HTERT RPE-1 (cell line): ENCODE data around the gene TAF11L2.
"Not testable (repeated sequence)": the region's sequence is repeated elsewhere in the genome, so short reads cannot be mapped to it uniquely, and the experiment has no call there.

Experiments used
- in situ Hi-C: fragments of 300-500 bp; cut with MboI; formaldehyde crosslinking; loops from 4 replicates; pipeline ENCODE4 v1.14.3; 2020; ENCODE audit warnings: low sequenced_read_pairs

TAF11L2 gene

DNA sequence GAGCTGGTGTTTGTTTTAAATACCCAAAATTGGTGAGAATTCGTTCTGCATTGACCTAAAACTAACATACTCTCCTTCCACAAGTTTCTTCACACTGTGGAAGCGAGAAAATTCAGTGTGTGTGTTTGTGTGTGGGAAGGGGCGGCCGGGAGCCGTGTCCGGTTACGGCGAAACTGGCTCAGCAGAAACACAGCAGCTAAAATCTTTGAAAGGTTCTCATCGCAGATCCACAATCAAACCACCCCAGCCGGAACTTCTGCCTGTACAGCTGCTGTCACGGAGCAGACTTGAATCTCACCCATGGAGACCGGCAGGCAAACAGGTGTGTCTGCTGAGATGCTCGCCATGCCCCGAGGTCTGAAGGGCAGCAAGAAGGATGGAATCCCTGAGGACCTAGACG lies 26.9 kb downstream of the TAF11L2 start, which contains the start of gene TAF11L5:
TSS of gene TAF11L5 (plus strand) at position 301 of the 400 bp plus-strand sequence.
- in situ Hi-C loops, result not testable (repeated sequence)

DNA sequence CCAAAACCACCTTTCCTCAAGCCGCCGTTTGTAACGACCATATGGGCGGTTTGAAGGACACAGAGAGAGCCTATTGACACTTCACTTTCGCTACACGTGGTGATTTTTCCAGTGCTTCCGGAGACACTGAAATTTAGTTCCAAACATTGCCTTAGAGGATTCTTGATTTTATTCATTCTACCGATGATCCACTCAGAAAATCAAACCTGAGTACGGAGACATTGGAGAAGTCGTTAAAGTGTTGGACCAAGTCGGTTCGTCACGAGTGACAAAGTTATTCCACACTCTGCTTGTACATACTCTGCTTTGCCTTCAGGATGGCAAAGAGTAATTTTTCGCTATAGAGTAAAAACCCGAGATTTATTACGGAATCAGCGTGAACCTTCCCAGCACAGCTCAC lies 28.5 kb downstream of the TAF11L2 start:
- in situ Hi-C loops, result not testable (repeated sequence)

DNA sequence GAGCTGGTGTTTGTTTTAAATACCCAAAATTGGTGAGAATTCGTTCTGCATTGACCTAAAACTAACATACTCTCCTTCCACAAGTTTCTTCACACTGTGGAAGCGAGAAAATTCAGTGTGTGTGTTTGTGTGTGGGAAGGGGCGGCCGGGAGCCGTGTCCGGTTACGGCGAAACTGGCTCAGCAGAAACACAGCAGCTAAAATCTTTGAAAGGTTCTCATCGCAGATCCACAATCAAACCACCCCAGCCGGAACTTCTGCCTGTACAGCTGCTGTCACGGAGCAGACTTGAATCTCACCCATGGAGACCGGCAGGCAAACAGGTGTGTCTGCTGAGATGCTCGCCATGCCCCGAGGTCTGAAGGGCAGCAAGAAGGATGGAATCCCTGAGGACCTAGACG lies 30.3 kb downstream of the TAF11L2 start, which contains the start of gene TAF11L6:
TSS of gene TAF11L6 (plus strand) at position 301 of the 400 bp plus-strand sequence.
- in situ Hi-C loops, result not testable (repeated sequence)
